HFF-Myc (cell line): ENCODE measurements around the gene CPLX1.

Source experiments
- DNase-seq: peaks from one replicate; pipeline ENCODE4 v3.0.0-alpha.2; 2011; ENCODE audit warnings: low read depth; ENCODE audit errors: extremely low read depth
- H3K4me3 ChIP-seq: replicated peaks from 2 replicates; pipeline ENCODE4 v1.5.1; 2011; ENCODE audit warnings: low read depth, mild to moderate bottlenecking, control low read depth, low read length
- CTCF ChIP-seq: IDR thresholded peaks from 2 replicates; pipeline ENCODE4 v1.5.1; 2012; ENCODE audit warnings: mild to moderate bottlenecking, low read depth, low read length, control low read depth; ENCODE audit errors: missing control alignments

CPLX1 gene

GRCh38 chr4:788636-789297 is 37.2 kb downstream of the CPLX1 start:
- TF ChIP-seq CTCF = no peak
- H3K4me3 ChIP-seq = no peak overlapping the region
- DNase-seq = no peak

- no peak for TF ChIP-seq CTCF
These were observed 37.8 kb downstream of the CPLX1 start for GRCh38 chr4:788006-788635.

GRCh38 chr4:787561-787981 is 38.4 kb downstream of the CPLX1 start:
- DNase-seq = no peak
- TF ChIP-seq CTCF = no peak
- no peak overlapping the region for H3K4me3 ChIP-seq

More at GRCh38 chr4:788006-788635, 37.8 kb downstream of the CPLX1 start:
- no peak for DNase-seq
- no peak overlapping the region for H3K4me3 ChIP-seq

GRCh38 chr4:786861-787300 is 39.0 kb downstream of the CPLX1 start:
- no peak for DNase-seq
- no peak overlapping the region for H3K4me3 ChIP-seq
- TF ChIP-seq CTCF = no peak

GRCh38 chr4:786074-786741 is 39.7 kb downstream of the CPLX1 start:
- H3K4me3 ChIP-seq = no peak overlapping the region
- DNase-seq = no peak
- TF ChIP-seq CTCF = no peak

- DNase-seq = no peak
- TF ChIP-seq CTCF = no peak
- H3K4me3 ChIP-seq = no peak overlapping the region
These were observed 40.4 kb downstream of the CPLX1 start for GRCh38 chr4:785332-786073.
